Endometrium (tissue), 2 donors: ENCODE measurements around the gene PITRM1.
"Not testable (repeated sequence)": the region's sequence is repeated elsewhere in the genome, so short reads cannot be mapped to it uniquely, and the experiment has no call there.

Experiments
- FAIRE-seq: peaks from 2 replicates; lab custom pipeline; 2012; peaks lifted over from hg19 to GRCh38; lab: Jason Lieb, UNC
- donor health status: control.
- donor health status: control.

The PITRM1 gene, protein sequence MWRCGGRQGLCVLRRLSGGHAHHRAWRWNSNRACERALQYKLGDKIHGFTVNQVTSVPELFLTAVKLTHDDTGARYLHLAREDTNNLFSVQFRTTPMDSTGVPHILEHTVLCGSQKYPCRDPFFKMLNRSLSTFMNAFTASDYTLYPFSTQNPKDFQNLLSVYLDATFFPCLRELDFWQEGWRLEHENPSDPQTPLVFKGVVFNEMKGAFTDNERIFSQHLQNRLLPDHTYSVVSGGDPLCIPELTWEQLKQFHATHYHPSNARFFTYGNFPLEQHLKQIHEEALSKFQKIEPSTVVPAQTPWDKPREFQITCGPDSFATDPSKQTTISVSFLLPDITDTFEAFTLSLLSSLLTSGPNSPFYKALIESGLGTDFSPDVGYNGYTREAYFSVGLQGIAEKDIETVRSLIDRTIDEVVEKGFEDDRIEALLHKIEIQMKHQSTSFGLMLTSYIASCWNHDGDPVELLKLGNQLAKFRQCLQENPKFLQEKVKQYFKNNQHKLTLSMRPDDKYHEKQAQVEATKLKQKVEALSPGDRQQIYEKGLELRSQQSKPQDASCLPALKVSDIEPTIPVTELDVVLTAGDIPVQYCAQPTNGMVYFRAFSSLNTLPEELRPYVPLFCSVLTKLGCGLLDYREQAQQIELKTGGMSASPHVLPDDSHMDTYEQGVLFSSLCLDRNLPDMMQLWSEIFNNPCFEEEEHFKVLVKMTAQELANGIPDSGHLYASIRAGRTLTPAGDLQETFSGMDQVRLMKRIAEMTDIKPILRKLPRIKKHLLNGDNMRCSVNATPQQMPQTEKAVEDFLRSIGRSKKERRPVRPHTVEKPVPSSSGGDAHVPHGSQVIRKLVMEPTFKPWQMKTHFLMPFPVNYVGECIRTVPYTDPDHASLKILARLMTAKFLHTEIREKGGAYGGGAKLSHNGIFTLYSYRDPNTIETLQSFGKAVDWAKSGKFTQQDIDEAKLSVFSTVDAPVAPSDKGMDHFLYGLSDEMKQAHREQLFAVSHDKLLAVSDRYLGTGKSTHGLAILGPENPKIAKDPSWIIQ

GRCh38 chr10:3172446-3173170 lies at the start of gene PITRM1:
TSS of gene PITRM1 (minus strand) at chr10:3172782. CDS start at chr10:3172772, 10 bp downstream.
- FAIRE-seq, result no peak

DNA sequence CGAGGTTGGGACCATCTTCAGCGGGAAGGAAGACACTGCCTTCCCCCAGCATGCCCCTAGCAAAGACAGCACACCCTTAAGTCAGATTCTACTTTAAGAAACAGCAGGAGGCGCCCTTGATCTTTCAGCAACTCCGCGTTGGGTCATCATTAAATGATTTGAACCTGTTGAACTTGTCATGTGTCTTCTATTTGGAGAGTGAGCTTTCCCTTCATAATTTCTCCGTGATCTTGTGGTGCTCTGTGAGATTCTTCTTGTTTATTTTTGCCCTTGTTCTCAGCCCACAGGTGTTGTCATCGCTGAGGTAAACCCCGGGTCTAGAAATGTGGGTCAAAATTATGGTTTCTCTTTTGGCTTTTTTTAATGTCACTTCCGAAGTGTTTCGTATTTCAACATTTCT lies 49.5 kb upstream of the PITRM1 start:
- FAIRE-seq, result no peak

GRCh38 chr10:3221601-3222000 lies 49.0 kb upstream of the PITRM1 start:
- FAIRE-seq, result not testable (repeated sequence)

GRCh38 chr10:3220853-3221252 lies 48.3 kb upstream of the PITRM1 start:
- FAIRE-seq, result no peak

DNA sequence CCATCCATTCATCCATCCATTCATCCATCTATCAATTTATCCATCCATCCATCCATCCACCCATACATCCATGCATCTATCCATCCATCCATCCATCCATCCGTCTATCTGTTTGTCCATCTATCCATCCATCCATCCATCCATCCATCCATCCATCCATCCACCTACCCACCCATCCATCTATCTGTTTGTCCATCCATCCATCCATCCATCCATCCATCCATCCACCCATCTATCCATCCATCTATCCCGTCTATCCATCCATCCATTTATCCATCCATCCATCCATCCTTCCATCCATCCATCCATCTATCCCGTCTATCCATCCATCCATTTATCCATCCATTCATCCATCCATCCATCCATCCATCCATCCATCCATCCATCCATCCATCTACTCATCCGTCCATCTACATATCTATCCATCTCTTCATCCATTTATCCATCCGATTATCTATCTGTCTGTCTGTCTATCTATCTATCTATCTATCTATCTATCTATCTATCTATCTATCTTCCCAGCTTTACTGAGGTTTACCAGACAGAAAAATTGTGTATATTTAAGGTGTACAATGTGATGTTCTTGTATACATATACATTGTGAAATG lies 46.5 kb upstream of the PITRM1 start:
- not testable (repeated sequence) for FAIRE-seq

GRCh38 chr10:3217853-3218252 lies 45.3 kb upstream of the PITRM1 start:
- no peak for FAIRE-seq

DNA sequence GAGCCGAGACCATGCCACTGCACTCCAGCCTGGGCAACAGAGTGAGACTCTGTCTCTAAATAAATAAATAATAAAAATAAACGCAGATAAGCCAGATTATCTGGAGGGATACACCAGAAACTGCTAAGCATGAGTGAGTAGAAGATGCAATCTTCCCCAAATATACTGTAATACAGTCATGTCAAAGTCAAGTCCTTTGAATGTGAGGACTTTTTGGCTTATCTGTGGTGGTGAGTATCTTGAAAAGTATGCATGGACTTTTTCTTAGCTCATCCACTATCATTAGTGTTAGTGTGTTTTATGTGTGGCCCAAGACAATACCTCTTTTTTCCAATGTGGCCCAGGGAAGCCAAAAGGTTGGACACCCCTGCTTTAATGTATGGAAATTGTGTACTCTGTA lies 44.7 kb upstream of the PITRM1 start:
- FAIRE-seq, result no peak

DNA sequence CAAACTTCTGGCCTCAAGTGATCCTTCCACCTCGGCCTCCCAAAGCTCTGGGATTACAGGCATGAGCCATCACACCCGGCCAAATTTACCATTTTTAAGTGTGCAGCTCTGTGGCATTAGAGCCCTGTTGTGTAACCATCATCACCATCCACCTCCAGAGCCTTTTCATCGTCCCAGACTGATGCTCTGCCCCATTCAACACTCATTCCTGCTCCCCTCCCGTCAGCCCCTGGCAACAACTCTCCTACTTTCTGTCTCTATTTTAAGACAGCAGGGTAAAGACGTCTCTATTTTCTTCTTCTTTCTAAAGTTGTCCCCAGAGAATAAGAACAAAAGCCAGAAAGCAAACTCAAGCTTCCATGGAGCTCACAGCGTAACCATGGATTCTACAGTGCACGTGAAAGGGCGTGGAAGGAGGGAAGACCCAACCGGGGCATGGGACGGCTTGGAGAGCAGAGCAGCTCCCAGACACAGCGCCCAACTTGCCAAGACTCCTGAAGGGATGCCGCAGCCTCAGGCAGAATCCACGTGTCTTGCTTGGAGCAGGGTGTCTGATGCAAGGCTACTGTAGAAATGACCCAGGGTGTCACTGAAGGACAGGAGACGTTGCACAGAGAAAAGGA lies 42.7 kb upstream of the PITRM1 start:
- FAIRE-seq, result no peak

DNA sequence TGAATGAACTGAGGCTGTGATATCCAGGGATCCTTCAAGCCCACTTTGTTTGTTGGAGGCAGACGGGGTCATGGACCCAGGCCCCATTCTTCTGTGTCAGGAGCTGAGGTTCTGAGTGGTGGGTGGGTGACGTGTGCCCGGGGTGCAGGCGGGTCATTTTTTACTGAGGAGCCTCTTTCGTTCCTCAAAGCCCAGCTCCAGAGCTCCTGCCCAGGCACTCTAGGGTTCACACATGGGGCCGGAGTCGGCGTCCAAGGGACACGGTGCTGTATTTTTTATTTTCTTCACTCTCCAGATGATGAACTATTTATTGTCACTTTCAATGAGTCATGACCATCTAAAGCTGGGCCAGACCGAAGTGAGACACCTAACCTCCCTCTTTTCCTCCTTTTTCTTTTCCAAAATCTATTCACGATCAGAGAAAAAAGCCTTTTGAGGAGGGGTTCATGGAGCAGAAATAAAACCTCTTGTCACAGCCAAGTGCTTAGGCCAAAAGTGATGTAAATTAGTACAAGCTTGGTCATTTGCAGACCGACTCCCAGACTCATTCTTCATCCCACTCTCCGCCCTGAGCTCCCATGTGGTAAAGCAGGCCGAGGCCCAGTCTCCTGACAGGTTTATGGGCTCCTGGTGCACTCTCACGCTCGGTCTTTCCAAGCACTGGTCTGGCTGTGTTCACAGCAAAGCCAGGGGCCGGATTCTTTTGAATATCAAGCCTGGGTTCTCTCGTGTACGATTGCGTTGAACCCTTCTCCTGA lies 41.4 kb upstream of the PITRM1 start:
- peak; percentile 79 for FAIRE-seq

DNA sequence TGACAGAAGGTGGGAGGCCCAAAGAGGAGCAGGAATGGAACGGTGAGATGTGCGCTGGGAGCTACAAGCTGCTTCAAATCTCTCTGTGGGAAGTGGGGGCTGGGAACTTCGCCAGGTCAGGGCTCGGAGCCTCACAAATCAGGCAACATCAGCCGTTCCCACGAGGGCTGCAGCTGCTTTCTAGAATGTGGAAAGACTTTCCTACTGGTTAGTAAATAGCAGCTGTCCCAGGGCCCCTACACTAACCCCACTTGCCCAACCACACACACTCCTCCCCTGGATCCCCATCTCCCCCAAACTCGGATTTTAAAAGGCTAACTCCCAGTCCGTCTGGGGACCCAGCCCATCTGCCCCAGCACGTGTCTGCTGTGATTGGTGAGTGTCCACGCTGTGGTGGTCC lies 40.6 kb upstream of the PITRM1 start:
- no peak for FAIRE-seq

DNA sequence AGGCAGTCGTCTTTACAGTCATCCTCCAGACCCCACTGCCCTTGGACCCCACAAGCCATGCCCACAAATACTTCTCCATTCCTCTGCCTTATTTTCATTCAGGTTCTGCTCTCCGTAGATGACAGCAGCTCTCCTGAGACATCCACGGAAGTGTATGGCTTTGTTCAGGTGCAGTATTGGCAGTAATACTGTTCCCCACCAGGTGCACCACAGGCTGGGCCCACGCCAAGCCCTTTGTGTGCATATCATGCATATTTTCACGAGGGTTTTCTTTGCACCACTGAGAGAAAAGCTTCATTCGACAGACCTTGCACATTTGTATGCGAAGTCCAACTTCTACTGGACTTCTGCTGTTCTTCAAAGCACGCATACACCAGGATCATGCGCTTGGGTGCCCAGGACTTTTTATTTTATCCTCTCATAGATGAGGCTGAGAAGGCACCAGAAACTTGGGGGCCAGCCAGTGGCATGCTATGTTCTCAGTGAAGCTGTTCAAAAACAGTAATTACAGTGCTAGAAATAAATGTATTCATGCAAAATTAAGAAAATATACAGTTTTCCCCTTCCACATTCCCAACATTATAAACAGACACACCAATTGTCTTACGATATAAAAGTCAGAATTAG lies 37.8 kb upstream of the PITRM1 start:
- FAIRE-seq, result no peak

GRCh38 chr10:3208481-3209406 lies 36.2 kb upstream of the PITRM1 start:
- FAIRE-seq, result no peak

DNA sequence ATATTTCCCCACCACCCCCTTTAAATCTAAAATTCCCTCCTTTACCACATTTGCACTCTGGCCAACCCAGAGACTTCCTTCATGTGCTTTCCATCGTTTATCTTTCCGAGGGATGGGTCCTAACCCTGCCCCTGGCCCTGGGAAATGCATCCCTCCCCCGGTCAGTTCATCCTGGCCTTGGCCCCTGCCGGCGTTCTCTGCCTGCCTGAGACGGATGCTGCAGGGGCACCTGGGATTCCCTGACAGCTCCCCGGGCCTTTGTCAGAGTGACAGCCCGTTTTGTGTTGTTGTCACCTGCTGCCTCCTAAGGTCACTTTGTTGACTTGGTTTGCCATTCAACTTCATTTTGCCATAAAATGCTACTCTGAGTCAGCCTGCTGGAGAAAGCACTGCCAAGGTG lies 34.8 kb upstream of the PITRM1 start:
- no peak for FAIRE-seq

- FAIRE-seq, result peak; percentile 95
Measured at GRCh38 chr10:3206511-3207157, 34.1 kb upstream of the PITRM1 start.

DNA sequence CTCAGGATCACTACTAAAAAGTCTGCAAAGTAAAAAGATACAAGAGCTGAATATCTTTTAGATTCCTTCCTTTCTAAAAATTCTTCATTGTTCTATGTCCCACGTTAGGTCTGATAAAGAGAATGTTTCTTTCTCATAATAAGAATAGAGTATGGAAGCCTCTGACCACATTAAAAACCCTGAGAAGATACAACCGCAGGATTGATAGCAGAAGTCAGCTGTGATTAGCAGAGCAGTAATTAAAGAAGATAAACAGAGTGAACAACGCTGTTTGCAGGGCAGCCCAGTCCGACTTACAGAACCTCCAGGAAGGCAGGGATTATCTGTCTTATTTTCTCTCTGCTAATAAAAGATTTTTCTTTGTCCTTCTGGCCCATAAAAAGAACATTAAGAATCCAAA lies 31.4 kb upstream of the PITRM1 start:
- FAIRE-seq, result no peak

DNA sequence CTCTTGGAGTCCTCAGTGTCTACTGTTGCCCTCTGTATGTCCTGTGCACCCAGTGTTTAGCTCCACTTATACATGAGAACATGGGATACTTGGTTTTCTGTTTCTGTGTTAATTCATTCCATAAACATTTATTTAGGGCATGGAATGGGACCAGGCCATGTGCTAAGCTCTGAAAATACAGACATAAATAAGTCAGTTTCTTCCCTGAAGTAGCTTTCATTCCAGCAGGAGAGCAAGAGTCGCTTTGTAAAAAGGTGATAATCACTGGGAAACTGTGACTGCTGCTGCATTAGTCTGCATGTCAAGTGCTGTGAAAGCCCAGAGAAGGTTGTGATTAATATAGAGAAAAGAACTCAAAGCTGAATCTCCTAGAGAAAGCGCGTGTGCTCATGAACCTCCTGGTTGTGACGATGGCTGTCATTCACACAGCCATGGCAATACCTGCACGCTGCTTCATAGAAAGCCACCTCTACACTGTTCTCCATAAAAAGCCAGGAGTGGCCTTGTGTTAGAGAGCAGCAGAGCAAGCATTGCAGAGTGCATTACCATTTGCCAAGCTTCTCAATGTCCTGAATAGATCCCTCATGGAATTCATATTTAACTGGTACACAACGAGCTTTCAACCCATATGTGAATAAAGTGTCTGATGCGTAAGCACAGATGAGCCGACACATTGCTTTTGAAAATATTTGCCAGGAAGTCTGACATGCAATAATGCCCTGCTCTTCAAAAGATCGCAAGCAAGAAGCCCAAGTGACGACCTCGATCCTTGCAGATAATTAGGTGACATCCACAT lies 30.6 kb upstream of the PITRM1 start:
- no peak for FAIRE-seq

DNA sequence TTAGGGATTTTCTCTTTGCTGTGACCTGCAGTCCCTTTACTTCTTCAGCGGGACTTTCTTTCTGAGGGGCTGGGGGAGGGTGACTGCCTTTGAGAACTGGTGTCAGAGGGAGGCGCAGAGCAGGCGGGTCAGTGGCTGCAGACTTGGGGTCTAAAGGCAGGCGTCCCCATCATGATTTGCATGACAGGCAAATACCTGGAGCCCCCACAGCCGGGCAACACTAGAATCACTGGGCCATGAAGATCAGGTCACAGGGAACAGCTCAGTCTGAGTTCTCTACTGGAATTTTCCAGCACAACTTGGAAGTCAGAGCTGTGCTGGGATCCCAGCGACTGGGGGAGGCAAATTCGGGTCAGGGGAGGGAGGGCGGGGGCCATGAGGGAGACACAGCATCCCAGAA lies 29.2 kb upstream of the PITRM1 start:
- no peak for FAIRE-seq

GRCh38 chr10:3199488-3199887 lies 26.9 kb upstream of the PITRM1 start:
- no peak for FAIRE-seq
